22Rv1 (cell line): Measurements from ENCODE around the gene MAPK14.

Experiments
- CTCF ChIP-seq: fragments of 450-650 bp; IDR thresholded peaks from 2 replicates; pipeline ENCODE4 v1.5.1; 2017; ENCODE audit warnings: mild to moderate bottlenecking
- ZFX ChIP-seq: fragments of 450-650 bp; IDR thresholded peaks from 2 replicates; pipeline ENCODE4 v1.6.1; 2017; ENCODE audit warnings: antibody characterized with exemption, borderline replicate concordance

- no peak for TF ChIP-seq CTCF
- no peak for TF ChIP-seq ZFX
Measured at GRCh38 chr6:36120018-36120417, 92.4 kb downstream of the MAPK14 start.
